ENCODE results near the gene NXPE4.

Gene NXPE4

GRCh38 chr11:114596175-114596919 is 761 bp upstream of the NXPE4 start:
- H3K4me2 ChIP-seq (ENCODE audit: low read depth, low read length) = no peak overlapping the region
- H3F3A ChIP-seq (ENCODE audit: insufficient read depth, low read length) = no peaks in the 10 kb centered on the region
- H3K27ac ChIP-seq (ENCODE audit: low read length) = no peak overlapping the region
- no peaks in the 10 kb centered on the region for H3K9me3 ChIP-seq (replicated peaks; ENCODE audit: insufficient read depth, low read length)
- H3K79me2 ChIP-seq (ENCODE audit: low read length) = no peaks in the 10 kb centered on the region
- no peaks in the 10 kb centered on the region for H4K20me1 ChIP-seq (ENCODE audit: insufficient read depth, low read length)
- H2AFZ ChIP-seq (ENCODE audit: low read length) = no peak overlapping the region
- H3K4me1 ChIP-seq (ENCODE audit: low read length) = no peaks in the 10 kb centered on the region
- no peak overlapping the region for H3K4me3 ChIP-seq (ENCODE audit: low read length)
- TF ChIP-seq CTCF (IDR thresholded peaks at IDR 0.05; ENCODE audit: low read length) (no peak), EZH2 (optimal IDR thresholded peaks at IDR 0.05; ENCODE audit: low read depth, low read length) (no peak), EZH2phosphoT487 (IDR thresholded peaks at IDR 0.05; ENCODE audit: low read length) (no peak)
- H3K9ac ChIP-seq (ENCODE audit: low read length) = no peak overlapping the region
- DNase-seq = no peak
- no peaks in the 10 kb centered on the region for H3K27me3 ChIP-seq (replicated peaks; ENCODE audit: insufficient read depth, low read length)
- H3K9me2 ChIP-seq (replicated peaks; ENCODE audit: insufficient read depth, low read length) = no peaks in the 10 kb centered on the region
- H3K36me3 ChIP-seq (replicated peaks; ENCODE audit: insufficient read depth, low read length) = no peaks in the 10 kb centered on the region

- no peak for DNase-seq
- H3K36me3 ChIP-seq (replicated peaks; ENCODE audit: insufficient read depth, low read length) = no peaks in the 10 kb centered on the region
- H3K4me1 ChIP-seq (ENCODE audit: low read length) = no peaks in the 10 kb centered on the region
- no peak overlapping the region for H3K9ac ChIP-seq (ENCODE audit: low read length)
- H3K9me2 ChIP-seq (replicated peaks; ENCODE audit: insufficient read depth, low read length) = no peaks in the 10 kb centered on the region
- H3K4me2 ChIP-seq (ENCODE audit: low read depth, low read length) = no peak overlapping the region
- H3K4me3 ChIP-seq (ENCODE audit: low read length) = no peak overlapping the region
- H2AFZ ChIP-seq (ENCODE audit: low read length) = no peak overlapping the region
- H3F3A ChIP-seq (ENCODE audit: insufficient read depth, low read length) = no peaks in the 10 kb centered on the region
- H3K9me3 ChIP-seq (replicated peaks; ENCODE audit: insufficient read depth, low read length) = no peaks in the 10 kb centered on the region
- no peak overlapping the region for H3K27ac ChIP-seq (ENCODE audit: low read length)
- no peak for TF ChIP-seq CTCF (IDR thresholded peaks at IDR 0.05; ENCODE audit: low read length)
- no peak for TF ChIP-seq EZH2 (optimal IDR thresholded peaks at IDR 0.05; ENCODE audit: low read depth, low read length)
- TF ChIP-seq EZH2phosphoT487 (IDR thresholded peaks at IDR 0.05; ENCODE audit: low read length) = no peak
- H3K79me2 ChIP-seq (ENCODE audit: low read length) = no peaks in the 10 kb centered on the region
- no peaks in the 10 kb centered on the region for H3K27me3 ChIP-seq (replicated peaks; ENCODE audit: insufficient read depth, low read length)
- no peaks in the 10 kb centered on the region for H4K20me1 ChIP-seq (ENCODE audit: insufficient read depth, low read length)
Measured at GRCh38 chr11:114594703-114595102, 883 bp downstream of the NXPE4 start.

- H3K27ac ChIP-seq (ENCODE audit: low read length) = no peak overlapping the region
- no peaks in the 10 kb centered on the region for H3K4me1 ChIP-seq (ENCODE audit: low read length)
- H3K9ac ChIP-seq (ENCODE audit: low read length) = no peak overlapping the region
- H3K9me3 ChIP-seq (replicated peaks; ENCODE audit: insufficient read depth, low read length) = no peaks in the 10 kb centered on the region
- no peaks in the 10 kb centered on the region for H3F3A ChIP-seq (ENCODE audit: insufficient read depth, low read length)
- no peaks in the 10 kb centered on the region for H4K20me1 ChIP-seq (ENCODE audit: insufficient read depth, low read length)
- no peaks in the 10 kb centered on the region for H3K27me3 ChIP-seq (replicated peaks; ENCODE audit: insufficient read depth, low read length)
- no peaks in the 10 kb centered on the region for H3K9me2 ChIP-seq (replicated peaks; ENCODE audit: insufficient read depth, low read length)
- no peak overlapping the region for H3K4me3 ChIP-seq (ENCODE audit: low read length)
- no peak overlapping the region for H3K4me2 ChIP-seq (ENCODE audit: low read depth, low read length)
- DNase-seq = no peak
- no peak overlapping the region for H2AFZ ChIP-seq (ENCODE audit: low read length)
- no peaks in the 10 kb centered on the region for H3K36me3 ChIP-seq (replicated peaks; ENCODE audit: insufficient read depth, low read length)
- H3K79me2 ChIP-seq (ENCODE audit: low read length) = no peaks in the 10 kb centered on the region
- no peak for TF ChIP-seq EZH2phosphoT487 (IDR thresholded peaks at IDR 0.05; ENCODE audit: low read length)
- no peak for TF ChIP-seq CTCF (IDR thresholded peaks at IDR 0.05; ENCODE audit: low read length)
- no peak for TF ChIP-seq EZH2 (optimal IDR thresholded peaks at IDR 0.05; ENCODE audit: low read depth, low read length)
Measured at GRCh38 chr11:114587398-114587953, 8.1 kb downstream of the NXPE4 start.
